HG03095 (cell line): ENCODE measurements around the gene POC1A.
"Not testable (repeated sequence)": the region's sequence is repeated elsewhere in the genome, so short reads cannot be mapped to it uniquely, and the experiment has no call there.

Experiments
- ATAC-seq: cut with Tn5 transposase; IDR thresholded peaks from one replicate; pipeline ENCODE4 v1.9.1; 2021; ENCODE audit warnings: moderate library complexity; ENCODE audit not compliant: unreplicated experiment

POC1A gene

GRCh38 chr3:52034212-52034611 lies 120.0 kb downstream of the POC1A start:
- no peak for ATAC-seq

- ATAC-seq = not testable (repeated sequence)
Observed at GRCh38 chr3:52033748-52034147, 120.5 kb downstream of the POC1A start.

GRCh38 chr3:52032702-52033408 lies 121.4 kb downstream of the POC1A start:
- no peak for ATAC-seq

- no peak for ATAC-seq
Observed at GRCh38 chr3:52031896-52032295, 122.3 kb downstream of the POC1A start.

GRCh38 chr3:52030714-52031310 lies 123.4 kb downstream of the POC1A start:
- no peak for ATAC-seq

- ATAC-seq = no peak
Observed at GRCh38 chr3:52029535-52029934, 124.7 kb downstream of the POC1A start.

- ATAC-seq = no peak
Observed at GRCh38 chr3:52029053-52029452, 125.2 kb downstream of the POC1A start.

GRCh38 chr3:52028572-52028971 lies 125.7 kb downstream of the POC1A start:
- ATAC-seq = no peak

- no peak for ATAC-seq
Observed at GRCh38 chr3:52026041-52026440, 128.2 kb downstream of the POC1A start.

GRCh38 chr3:52025453-52025852 lies 128.8 kb downstream of the POC1A start:
- ATAC-seq = no peak
